Measurements from ENCODE around the gene MLX.

GRCh38 chr17:42585353-42585752 is 18.5 kb downstream of the MLX start:
- TF ChIP-seq EZH2 (IDR thresholded peaks at IDR 0.05; ENCODE audit: insufficient read depth, poor library complexity, severe bottlenecking) (no peak), EZH2phosphoT487 (IDR thresholded peaks at IDR 0.05; ENCODE audit: insufficient read depth, low read depth) (no peak)
